DOHH2 (cell line): ENCODE data around the gene COX10.

Experiments used
- CTCF ChIP-seq: fragments of 200-600 bp; sonication (generic); IDR thresholded peaks from one replicate; pipeline ENCODE4 v1.5.1; 2014; ENCODE audit warnings: antibody characterized with exemption, mild to moderate bottlenecking, low read depth, low read length; ENCODE audit not compliant: poor library complexity, severe bottlenecking
- EZH2phosphoT487 ChIP-seq: fragments of 200-600 bp; sonication (generic); IDR thresholded peaks from 2 replicates; pipeline ENCODE4 v1.6.1; 2017; ENCODE audit warnings: borderline replicate concordance, mild to moderate bottlenecking, antibody characterized with exemption, low read length, moderate library complexity, mixed read lengths

GRCh38 chr17:14211246-14211645, 141.9 kb downstream of the COX10 start:
- TF ChIP-seq CTCF (no peak), EZH2phosphoT487 (no peak)
